Stomach (tissue), 9 donors: ENCODE data around the gene CNDP2. TPM values are rescaled to one million over a fixed set of nuclear protein-coding genes. Genes with fewer than 3 reads are reported as not detected.

ENCODE experiments used
- DNase-seq, 2 donors: peaks; one replicate each; pipeline versions ENCODE4 v3.0.0 to v3.0.0-alpha.2; 2013 to 2019
- H3K27ac ChIP-seq, 5 donors: fragments of 200-600 bp in 4 of 5; sonication (generic) in 4 of 5; one replicate each; pipeline ENCODE4 v1.5.1; 2013 to 2019; ENCODE audit warnings: mild to moderate bottlenecking in 1 of 5, moderate library complexity in 1 of 5
- H3K27me3 ChIP-seq, 3 donors: fragments of 200-600 bp; sonication (generic); one replicate each; pipeline ENCODE4 v1.5.1; 2017 to 2019; ENCODE audit warnings: mixed run types in 1 of 3
- H3K36me3 ChIP-seq, 4 donors: fragments of 200-600 bp; sonication (generic); 1 replicate in 3 of 4; 2 replicates in 1 of 4; pipeline ENCODE4 v1.5.1; 2016 to 2019
- H3K4me1 ChIP-seq, 4 donors: fragments of 200-600 bp; sonication (generic); one replicate each; pipeline ENCODE4 v1.5.1; 2016 to 2019
- H3K4me3 ChIP-seq, 4 donors: fragments of 200-600 bp; sonication (generic) in 3 of 4; one replicate each; pipeline ENCODE4 v1.5.1; 2016 to 2019; ENCODE audit warnings: mild to moderate bottlenecking in 1 of 4
- H3K9me3 ChIP-seq, 4 donors: fragments of 200-600 bp; sonication (generic); one replicate each; pipeline ENCODE4 v1.5.1; 2016 to 2019
- CTCF ChIP-seq, 7 experiments: fragments of 450-650 bp in 4 of 7; fragments of 200-600 bp in 3 of 7; sonication (generic) in 3 of 7; IDR thresholded peaks; one replicate each; pipeline ENCODE4 v1.5.1; 2016 to 2019; ENCODE audit warnings: antibody characterized with exemption in 7 of 7, control low read depth in 2 of 7, mild to moderate bottlenecking in 1 of 7
- EP300 ChIP-seq: sonication (generic); formaldehyde crosslinking; IDR thresholded peaks from one replicate; pipeline ENCODE4 v1.6.1; 2017; ENCODE audit warnings: antibody characterized with exemption
- POLR2A ChIP-seq, 4 donors: fragments of 450-650 bp; IDR thresholded peaks; one replicate each; pipeline ENCODE4 v1.6.1; 2016; ENCODE audit warnings: antibody characterized with exemption in 4 of 4, control low read depth in 2 of 4, mild to moderate bottlenecking in 1 of 4, moderate library complexity in 1 of 4
- POLR2AphosphoS5 ChIP-seq, 3 donors: sonication (generic); formaldehyde crosslinking; IDR thresholded peaks; one replicate each; pipeline ENCODE4 v1.6.1; 2016; ENCODE audit warnings: antibody characterized with exemption in 3 of 3
- WGBS, 5 donors: extraction: QIAGEN DNeasy Blood & Tissue Kit in 3 of 5; methylation state at CpG; one replicate each; pipeline versions ENCODE4 v1.1.5 to v1.1.7; 2013 to 2018; 5-methylcytosine and 5-hydroxymethylcytosine counted together
- intact Hi-C: fragments of 100-400 bp; cut with DNase I; formaldehyde crosslinking; loops from one replicate; pipeline ENCODE4 v1.15.1; 2023; ENCODE audit warnings: low total_unique reads
- polyA plus RNA-seq, 3 donors: library from polyadenylated mRNA; stranded (reverse); fragments of 200-250 nt; gene quantifications; one replicate each; pipeline ENCODE4 v1.2.3, GENCODE V29; 2013
- total RNA-seq, 5 donors: library from RNA; depleted of rRNA; stranded (reverse); fragments of >200 nt; gene quantifications; one replicate each; pipeline versions ENCODE4 v1.1.0 to v1.2.3, GENCODE V29; 2014 to 2016
- donor health status: healthy with polysubstance abuse.
- donor health status: Bipolar disorder and iron deficiency.
- donor health status: healthy.

CNDP2 gene
- total and polyA plus RNA-seq, 8 donors, result 12.8 to 204 (median 113) TPM

- WGBS, 5 donors, result 63 to 86% (median 69%) methylated on average over 15 of the region's 15 CpGs
- peaks cover 0 to 5% (median 4%) of the 10 kb centered on the region in 4 donors for H3K4me1 ChIP-seq
- H3K27me3 ChIP-seq, result no peaks in the 10 kb centered on the region
- no peak overlapping the region for H3K4me3 ChIP-seq
- peak in 1 of 2 donors; percentile 23 for DNase-seq
- H3K9me3 ChIP-seq, result no peaks in the 10 kb centered on the region
- H3K36me3 ChIP-seq, result peaks cover 70 to 100% (median 93%) of the 10 kb centered on the region in 4 donors
- H3K27ac ChIP-seq, result no peak overlapping the region
- TF ChIP-seq EP300 (no peak), CTCF (IDR thresholded peaks at IDR 0.05) (no peak)
- intact Hi-C loops, result no loop called here
These were observed 21.1 kb downstream of the CNDP2 start for GRCh38 chr18:74517236-74517630.

- no peaks in the 10 kb centered on the region for H3K27me3 ChIP-seq
- TF ChIP-seq POLR2AphosphoS5 (IDR thresholded peaks at IDR 0.05) (no peak), EP300 (no peak), POLR2A (IDR thresholded peaks at IDR 0.05) (no peak)
- no peaks in the 10 kb centered on the region for H3K9me3 ChIP-seq
- peaks cover 58 to 94% (median 79%) of the 10 kb centered on the region in 4 donors for H3K36me3 ChIP-seq
- no peak overlapping the region for H3K4me3 ChIP-seq
- intact Hi-C loops, result no loop called here
- H3K27ac ChIP-seq, result no peak overlapping the region
- H3K4me1 ChIP-seq, result peaks cover 0 to 6% (median 2%) of the 10 kb centered on the region in 4 donors
- 84 to 87% (median 85%) methylated on average over 32 of the region's 32 CpGs for WGBS, 5 donors
- peak in 1 of 2 donors; percentile 16 for DNase-seq
These were observed 22.5 kb downstream of the CNDP2 start for GRCh38 chr18:74518456-74519295.

- WGBS, 5 donors, result 87 to 93% (median 91%) methylated on average over 18 of the region's 18 CpGs
- DNase-seq, result peak in 1 of 2 donors; percentile 13
- no peak overlapping the region for H3K27ac ChIP-seq
- H3K27me3 ChIP-seq, result no peaks in the 10 kb centered on the region
- H3K36me3 ChIP-seq, result peaks cover 55 to 86% (median 72%) of the 10 kb centered on the region in 4 donors
- peaks cover 0 to 6% (median 2%) of the 10 kb centered on the region in 4 donors for H3K4me1 ChIP-seq
- no peak overlapping the region for H3K4me3 ChIP-seq
- intact Hi-C loops, result no loop called here
- no peaks in the 10 kb centered on the region for H3K9me3 ChIP-seq
- TF ChIP-seq POLR2AphosphoS5 (IDR thresholded peaks at IDR 0.05) (no peak), EP300 (no peak), CTCF (IDR thresholded peaks at IDR 0.05) (no peak)
These were observed 23.3 kb downstream of the CNDP2 start for GRCh38 chr18:74519320-74520095.

GRCh38 chr18:74520096-74520833 lies 24.1 kb downstream of the CNDP2 start:
- intact Hi-C loops, result no loop called here
- H3K9me3 ChIP-seq, result no peaks in the 10 kb centered on the region
- no peak for TF ChIP-seq EP300
- no peak overlapping the region for H3K27ac ChIP-seq
- DNase-seq, result peak in 1 of 2 donors; percentile 11
- H3K27me3 ChIP-seq, result no peaks in the 10 kb centered on the region
- peaks cover 0 to 6% (median 0%) of the 10 kb centered on the region in 4 donors for H3K4me1 ChIP-seq
- 87 to 92% (median 90%) methylated on average over 13 to 14 of the region's 14 CpGs for WGBS, 5 donors
- peaks cover 48 to 78% (median 65%) of the 10 kb centered on the region in 4 donors for H3K36me3 ChIP-seq
- no peak overlapping the region for H3K4me3 ChIP-seq
